Tibial nerve (tissue), 4 donors: Measurements from ENCODE around the gene CACTIN.

ENCODE experiments used
- EP300 ChIP-seq, 2 donors: sonication (generic); formaldehyde crosslinking; IDR thresholded peaks; one replicate each; pipeline ENCODE4 v1.6.1; 2017; ENCODE audit warnings: antibody characterized with exemption in 2 of 2, mild to moderate bottlenecking in 1 of 2
- POLR2A ChIP-seq, 2 donors: fragments of 450-650 bp; IDR thresholded peaks; one replicate each; pipeline ENCODE4 v1.6.1; 2017; ENCODE audit warnings: antibody characterized with exemption in 2 of 2, mild to moderate bottlenecking in 2 of 2, moderate library complexity in 2 of 2
- TF ChIP-seq, protein P1 (sequence below), 5 experiments: fragments of 200-600 bp in 3 of 5; fragments of 450-650 bp in 2 of 5; sonication (generic) in 3 of 5; IDR thresholded peaks; one replicate each; pipeline ENCODE4 v1.5.1; 2016 to 2019; ENCODE audit warnings: antibody characterized with exemption in 5 of 5, mild to moderate bottlenecking in 3 of 5, moderate library complexity in 2 of 5

DNA sequence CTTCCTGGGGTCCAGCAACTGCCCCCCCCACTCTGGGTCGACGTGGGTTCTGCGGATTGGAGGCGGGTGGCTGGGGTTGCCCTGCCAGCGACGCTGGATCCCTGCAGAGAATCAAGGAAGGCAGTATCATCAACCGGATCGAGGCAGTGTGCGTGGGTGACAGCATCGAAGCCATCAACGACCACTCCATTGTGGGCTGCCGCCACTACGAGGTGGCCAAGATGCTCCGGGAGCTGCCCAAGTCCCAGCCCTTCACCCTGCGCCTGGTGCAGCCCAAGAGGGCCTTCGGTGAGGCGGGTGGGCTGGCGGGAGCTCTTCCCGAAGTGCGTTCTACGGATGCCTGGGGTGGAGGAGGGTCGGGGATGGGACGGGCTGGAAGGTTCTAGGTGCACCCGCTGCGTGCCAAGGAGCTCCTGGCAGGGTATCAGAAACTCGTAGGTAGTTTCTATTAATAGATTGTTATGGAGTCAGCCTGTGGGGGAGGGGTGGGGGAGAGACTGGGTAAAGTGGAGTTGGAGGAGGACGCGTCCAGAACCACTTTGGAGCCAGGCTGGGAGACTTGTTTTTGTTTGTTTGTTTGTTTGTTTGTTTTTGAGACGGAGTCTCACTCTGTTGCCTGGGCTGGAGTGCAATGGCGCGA, 39.8 kb downstream of the CACTIN start:
- TF ChIP-seq, protein P1, sequence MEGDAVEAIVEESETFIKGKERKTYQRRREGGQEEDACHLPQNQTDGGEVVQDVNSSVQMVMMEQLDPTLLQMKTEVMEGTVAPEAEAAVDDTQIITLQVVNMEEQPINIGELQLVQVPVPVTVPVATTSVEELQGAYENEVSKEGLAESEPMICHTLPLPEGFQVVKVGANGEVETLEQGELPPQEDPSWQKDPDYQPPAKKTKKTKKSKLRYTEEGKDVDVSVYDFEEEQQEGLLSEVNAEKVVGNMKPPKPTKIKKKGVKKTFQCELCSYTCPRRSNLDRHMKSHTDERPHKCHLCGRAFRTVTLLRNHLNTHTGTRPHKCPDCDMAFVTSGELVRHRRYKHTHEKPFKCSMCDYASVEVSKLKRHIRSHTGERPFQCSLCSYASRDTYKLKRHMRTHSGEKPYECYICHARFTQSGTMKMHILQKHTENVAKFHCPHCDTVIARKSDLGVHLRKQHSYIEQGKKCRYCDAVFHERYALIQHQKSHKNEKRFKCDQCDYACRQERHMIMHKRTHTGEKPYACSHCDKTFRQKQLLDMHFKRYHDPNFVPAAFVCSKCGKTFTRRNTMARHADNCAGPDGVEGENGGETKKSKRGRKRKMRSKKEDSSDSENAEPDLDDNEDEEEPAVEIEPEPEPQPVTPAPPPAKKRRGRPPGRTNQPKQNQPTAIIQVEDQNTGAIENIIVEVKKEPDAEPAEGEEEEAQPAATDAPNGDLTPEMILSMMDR (IDR thresholded peaks at IDR 0.05) = no peak
- no peak for TF ChIP-seq EP300 (IDR thresholded peaks at IDR 0.05)
- TF ChIP-seq POLR2A (IDR thresholded peaks at IDR 0.05) = no peak
